Thymus (tissue), 11 donors: ENCODE data around the gene LAMA3. TPM values are rescaled to one million over a fixed set of nuclear protein-coding genes. Genes with fewer than 3 reads are reported as not detected.
"Not testable (repeated sequence)": the region's sequence is repeated elsewhere in the genome, so short reads cannot be mapped to it uniquely, and the experiment has no call there.

ENCODE experiments used
- DNase-seq, 9 donors: peaks; one replicate each; pipeline ENCODE4 v3.0.0-alpha.2; 2013; ENCODE audit warnings: low spot score in 9 of 9, low read depth in 6 of 9, missing footprints in 1 of 9
- H3K27ac ChIP-seq, 2 donors: one replicate each; pipeline ENCODE4 v1.5.1; 2013; ENCODE audit warnings: control low read depth in 1 of 2, low read depth in 1 of 2, low read length in 1 of 2, mild to moderate bottlenecking in 1 of 2, moderate library complexity in 1 of 2
- H3K27me3 ChIP-seq, 2 donors: one replicate each; pipeline ENCODE4 v1.5.1; 2013; ENCODE audit warnings: low read length in 1 of 2; ENCODE audit not compliant: control insufficient read depth in 2 of 2, insufficient read depth in 1 of 2
- H3K36me3 ChIP-seq, 2 donors: one replicate each; pipeline ENCODE4 v1.5.1; 2013; ENCODE audit warnings: low read length in 1 of 2, mild to moderate bottlenecking in 1 of 2, moderate library complexity in 1 of 2; ENCODE audit not compliant: control insufficient read depth in 2 of 2, insufficient read depth in 2 of 2
- H3K4me1 ChIP-seq, 2 donors: one replicate each; pipeline ENCODE4 v1.5.1; 2013; ENCODE audit warnings: low read length in 2 of 2; ENCODE audit not compliant: control insufficient read depth in 2 of 2, insufficient read depth in 2 of 2
- H3K4me3 ChIP-seq, 2 donors: one replicate each; pipeline ENCODE4 v1.5.1; 2013; ENCODE audit warnings: low read length in 2 of 2, control low read depth in 1 of 2, mild to moderate bottlenecking in 1 of 2
- H3K9me3 ChIP-seq, 2 donors: one replicate each; pipeline ENCODE4 v1.5.1; 2013; ENCODE audit warnings: low read length in 1 of 2, mild to moderate bottlenecking in 1 of 2; ENCODE audit not compliant: control insufficient read depth in 2 of 2, insufficient read depth in 1 of 2
- WGBS: extraction: QIAGEN DNeasy Blood & Tissue Kit; methylation state at CpG from one replicate; pipeline ENCODE4 v1.1.7; 2013; 5-methylcytosine and 5-hydroxymethylcytosine counted together
- polyA plus RNA-seq: library from polyadenylated mRNA; stranded (reverse); fragments of 200-250 nt; gene quantifications from one replicate; pipeline ENCODE4 v1.2.3, GENCODE V29; 2013
- total RNA-seq: library from RNA; stranded (reverse); fragments of 120-200 nt; gene quantifications from one replicate; pipeline ENCODE4 v1.2.4, GENCODE V29; 2013
- donor health status: healthy.

LAMA3 gene
- total and polyA plus RNA-seq, 2 donors: 8.9 to 50.1 TPM

GRCh38 chr18:23738575-23738974, 49.3 kb downstream of the LAMA3 start:
- H3K27ac ChIP-seq: no peak overlapping the region
- H3K4me1 ChIP-seq: peaks cover 14 to 22% of the 10 kb centered on the region in 2 donors
- WGBS: 49% methylated on average over 5 of the region's 5 CpGs
- no peak overlapping the region for H3K4me3 ChIP-seq
- no peak for DNase-seq
- no peaks in the 10 kb centered on the region for H3K36me3 ChIP-seq
- peaks cover 0 to 3% of the 10 kb centered on the region in 2 donors for H3K9me3 ChIP-seq
- no peaks in the 10 kb centered on the region for H3K27me3 ChIP-seq

- Histone ChIP-seq H3K4me1 (peaks cover 14 to 19% of the 10 kb centered on the region in 2 donors), H3K4me3 (no peak overlapping the region), H3K9me3 (peaks cover 0 to 3% of the 10 kb centered on the region in 2 donors), H3K27ac (no peak overlapping the region), H3K27me3 (no peaks in the 10 kb centered on the region), H3K36me3 (no peaks in the 10 kb centered on the region)
- no peak for DNase-seq
- WGBS: 54% methylated on average over 4 of the region's 4 CpGs
Observed at GRCh38 chr18:23740105-23740830, 51.0 kb downstream of the LAMA3 start.

GRCh38 chr18:23741967-23742366, 52.7 kb downstream of the LAMA3 start:
- DNase-seq, H3K36me3 ChIP-seq, H3K27me3 ChIP-seq, H3K4me3 ChIP-seq, H3K27ac ChIP-seq, H3K9me3 ChIP-seq: not testable (repeated sequence)
- peaks cover 12 to 19% of the 10 kb centered on the region in 2 donors for H3K4me1 ChIP-seq
- 97% methylated on average over 6 of the region's 6 CpGs for WGBS

GRCh38 chr18:23743733-23744333, 54.6 kb downstream of the LAMA3 start:
- Histone ChIP-seq H3K36me3 (no peaks in the 10 kb centered on the region), H3K27ac (no peak overlapping the region), H3K4me1 (peaks cover 5% of the 10 kb centered on the region in 2 donors), H3K4me3 (no peak overlapping the region), H3K27me3 (no peaks in the 10 kb centered on the region), H3K9me3 (no peaks in the 10 kb centered on the region)
- DNase-seq: no peak
- WGBS: 80% methylated on average over 4 of the region's 4 CpGs

- Histone ChIP-seq H3K27ac (no peak overlapping the region), H3K9me3 (no peaks in the 10 kb centered on the region), H3K36me3 (no peaks in the 10 kb centered on the region), H3K4me3 (no peak overlapping the region), H3K4me1 (no peaks in the 10 kb centered on the region), H3K27me3 (no peaks in the 10 kb centered on the region)
- no peak for DNase-seq
- 97% methylated on average over 2 of the region's 2 CpGs for WGBS
Observed at GRCh38 chr18:23745366-23745765, 56.1 kb downstream of the LAMA3 start.

GRCh38 chr18:23746851-23747250, 57.6 kb downstream of the LAMA3 start:
- no peak overlapping the region for H3K27ac ChIP-seq
- no peaks in the 10 kb centered on the region for H3K27me3 ChIP-seq
- WGBS: 95% methylated on average over 4 of the region's 4 CpGs
- H3K4me1 ChIP-seq: no peaks in the 10 kb centered on the region
- no peak overlapping the region for H3K4me3 ChIP-seq
- H3K36me3 ChIP-seq: no peaks in the 10 kb centered on the region
- DNase-seq: no peak
- no peaks in the 10 kb centered on the region for H3K9me3 ChIP-seq

GRCh38 chr18:23752363-23752762, 63.1 kb downstream of the LAMA3 start:
- Histone ChIP-seq H3K4me1 (no peaks in the 10 kb centered on the region), H3K4me3 (no peak overlapping the region), H3K27me3 (no peaks in the 10 kb centered on the region), H3K36me3 (no peaks in the 10 kb centered on the region), H3K27ac (no peak overlapping the region), H3K9me3 (no peaks in the 10 kb centered on the region)
- WGBS: 93% methylated on average over 2 of the region's 2 CpGs
- DNase-seq: no peak

- 97% methylated on average over 1 of the region's 1 CpG for WGBS
- Histone ChIP-seq H3K27me3 (no peaks in the 10 kb centered on the region), H3K9me3 (no peaks in the 10 kb centered on the region), H3K36me3 (no peaks in the 10 kb centered on the region), H3K4me3 (no peak overlapping the region), H3K27ac (no peak overlapping the region), H3K4me1 (no peaks in the 10 kb centered on the region)
- DNase-seq: no peak
Observed at GRCh38 chr18:23752796-23753195, 63.5 kb downstream of the LAMA3 start.

GRCh38 chr18:23756590-23757436, 67.6 kb downstream of the LAMA3 start:
- H3K4me3 ChIP-seq: no peak overlapping the region
- WGBS: 96% methylated on average over 34 of the region's 34 CpGs
- no peak for DNase-seq
- no peaks in the 10 kb centered on the region for H3K36me3 ChIP-seq
- no peaks in the 10 kb centered on the region for H3K9me3 ChIP-seq
- no peaks in the 10 kb centered on the region for H3K27me3 ChIP-seq
- no peaks in the 10 kb centered on the region for H3K4me1 ChIP-seq
- no peak overlapping the region for H3K27ac ChIP-seq
